Measurements from ENCODE around the gene SLC6A12. TPM values are rescaled to one million over a fixed set of nuclear protein-coding genes. Genes with fewer than 3 reads are reported as not detected.

The SLC6A12 gene
- polyA plus RNA-seq, 1 donor (not counting 4 experiments of a cell fraction or from before 2014, with no cell fraction given), result not detected

DNA sequence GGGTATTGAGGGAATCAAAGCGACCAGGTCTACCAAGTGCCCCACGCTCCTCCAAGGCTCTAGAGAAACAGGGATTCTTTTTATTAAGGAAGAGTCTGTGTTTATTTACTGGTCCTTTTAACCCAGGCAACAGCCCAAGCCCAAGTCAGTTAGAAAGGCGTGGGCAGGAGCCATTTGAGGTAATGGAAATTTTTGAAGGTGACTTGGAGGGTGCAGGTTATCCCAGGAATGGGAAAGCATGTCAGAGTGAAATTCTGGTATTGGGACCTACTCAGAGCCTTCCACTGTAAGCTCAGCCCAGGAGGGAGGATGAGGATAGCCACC lies 2.9 kb downstream of the SLC6A12 start:
- Histone ChIP-seq H3K4me2 (ENCODE audit: control insufficient read depth, extremely low read depth, insufficient read depth, low read depth, low read length) (no peak overlapping the region), H3K79me2 (ENCODE audit: control insufficient read depth, insufficient read depth, low read length) (no peaks in the 10 kb centered on the region), H4K20me1 (ENCODE audit: control insufficient read depth, extremely low read depth, insufficient read depth, low read length) (no peaks in the 10 kb centered on the region), H3K27ac (ENCODE audit: control insufficient read depth, insufficient read depth, low read length) (no peak overlapping the region), H3K4me1 (ENCODE audit: control insufficient read depth, extremely low read depth, insufficient read depth, low read length) (no peaks in the 10 kb centered on the region), H3K4me3 (ENCODE audit: control insufficient read depth in 2 of 3, extremely low read depth in 1 of 3, insufficient read depth in 2 of 3, low read depth in 1 of 3, low read length in 3 of 3) (no peak overlapping the region), H3K9ac (ENCODE audit: control insufficient read depth, extremely low read depth, insufficient read depth, low read length) (no peak overlapping the region), H3K36me3 (ENCODE audit: control insufficient read depth in 2 of 2, extremely low read depth in 1 of 2, insufficient read depth in 2 of 2, low read length in 2 of 2) (no peaks in the 10 kb centered on the region), H3K9me3 (ENCODE audit: control insufficient read depth, low read depth, low read length) (no peaks in the 10 kb centered on the region), H2AFZ (ENCODE audit: control insufficient read depth, low read length) (no peak overlapping the region), H3K27me3 (ENCODE audit: control insufficient read depth, extremely low read depth, insufficient read depth, low read length) (peaks cover 33% of the 10 kb centered on the region), H3K9me1 (ENCODE audit: control insufficient read depth, extremely low read depth, insufficient read depth, low read length) (no peaks in the 10 kb centered on the region)
- DNase-seq (ENCODE audit: low read depth, low spot score) (no peak), FAIRE-seq (no peak)
- TF ChIP-seq, protein P1, sequence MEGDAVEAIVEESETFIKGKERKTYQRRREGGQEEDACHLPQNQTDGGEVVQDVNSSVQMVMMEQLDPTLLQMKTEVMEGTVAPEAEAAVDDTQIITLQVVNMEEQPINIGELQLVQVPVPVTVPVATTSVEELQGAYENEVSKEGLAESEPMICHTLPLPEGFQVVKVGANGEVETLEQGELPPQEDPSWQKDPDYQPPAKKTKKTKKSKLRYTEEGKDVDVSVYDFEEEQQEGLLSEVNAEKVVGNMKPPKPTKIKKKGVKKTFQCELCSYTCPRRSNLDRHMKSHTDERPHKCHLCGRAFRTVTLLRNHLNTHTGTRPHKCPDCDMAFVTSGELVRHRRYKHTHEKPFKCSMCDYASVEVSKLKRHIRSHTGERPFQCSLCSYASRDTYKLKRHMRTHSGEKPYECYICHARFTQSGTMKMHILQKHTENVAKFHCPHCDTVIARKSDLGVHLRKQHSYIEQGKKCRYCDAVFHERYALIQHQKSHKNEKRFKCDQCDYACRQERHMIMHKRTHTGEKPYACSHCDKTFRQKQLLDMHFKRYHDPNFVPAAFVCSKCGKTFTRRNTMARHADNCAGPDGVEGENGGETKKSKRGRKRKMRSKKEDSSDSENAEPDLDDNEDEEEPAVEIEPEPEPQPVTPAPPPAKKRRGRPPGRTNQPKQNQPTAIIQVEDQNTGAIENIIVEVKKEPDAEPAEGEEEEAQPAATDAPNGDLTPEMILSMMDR (optimal IDR thresholded peaks at IDR 0.05 in 1 of 3, IDR thresholded peaks at IDR 0.05 in 1 of 3, conservative IDR thresholded peaks at IDR 0.05 in 1 of 3; ENCODE audit: extremely low read depth in 1 of 3, insufficient read depth in 2 of 3, low read length in 3 of 3), result no peak
- TF ChIP-seq EZH2 (IDR thresholded peaks at IDR 0.05; ENCODE audit: low read length), result no peak
- dilution Hi-C loops (cut with MboI; ENCODE audit: extremely low pct_ligation_motif_present, low sequenced_read_pairs), result no loop called here

- Histone ChIP-seq H4K20me1 (ENCODE audit: control insufficient read depth, extremely low read depth, insufficient read depth, low read length) (no peaks in the 10 kb centered on the region), H3K9me3 (ENCODE audit: control insufficient read depth, low read depth, low read length) (no peaks in the 10 kb centered on the region), H3K27ac (ENCODE audit: control insufficient read depth, insufficient read depth, low read length) (no peak overlapping the region), H3K36me3 (ENCODE audit: control insufficient read depth in 2 of 2, extremely low read depth in 1 of 2, insufficient read depth in 2 of 2, low read length in 2 of 2) (no peaks in the 10 kb centered on the region), H3K4me3 (ENCODE audit: control insufficient read depth in 2 of 3, extremely low read depth in 1 of 3, insufficient read depth in 2 of 3, low read depth in 1 of 3, low read length in 3 of 3) (no peak overlapping the region), H3K4me2 (ENCODE audit: control insufficient read depth, extremely low read depth, insufficient read depth, low read depth, low read length) (no peak overlapping the region), H3K79me2 (ENCODE audit: control insufficient read depth, insufficient read depth, low read length) (no peaks in the 10 kb centered on the region), H2AFZ (ENCODE audit: control insufficient read depth, low read length) (no peak overlapping the region), H3K4me1 (ENCODE audit: control insufficient read depth, extremely low read depth, insufficient read depth, low read length) (no peaks in the 10 kb centered on the region), H3K9ac (ENCODE audit: control insufficient read depth, extremely low read depth, insufficient read depth, low read length) (no peak overlapping the region), H3K9me1 (ENCODE audit: control insufficient read depth, extremely low read depth, insufficient read depth, low read length) (no peaks in the 10 kb centered on the region), H3K27me3 (ENCODE audit: control insufficient read depth, extremely low read depth, insufficient read depth, low read length) (peaks cover 29% of the 10 kb centered on the region)
- dilution Hi-C loops (cut with MboI; ENCODE audit: extremely low pct_ligation_motif_present, low sequenced_read_pairs), result no loop called here
- no peak for DNase-seq (ENCODE audit: low read depth, low spot score)
- TF ChIP-seq EZH2 (IDR thresholded peaks at IDR 0.05; ENCODE audit: low read length), result no peak
- TF ChIP-seq, protein P1 (optimal IDR thresholded peaks at IDR 0.05 in 1 of 3, IDR thresholded peaks at IDR 0.05 in 1 of 3, conservative IDR thresholded peaks at IDR 0.05 in 1 of 3; ENCODE audit: extremely low read depth in 1 of 3, insufficient read depth in 2 of 3, low read length in 3 of 3), result no peak
- FAIRE-seq, result no peak
These were observed 3.4 kb downstream of the SLC6A12 start for GRCh38 chr12:210277-211141.
